SJCRH30 (cell line): Measurements from ENCODE around the gene MTMR4. TPM values are rescaled to one million over a fixed set of nuclear protein-coding genes. Genes with fewer than 3 reads are reported as not detected.
A peak's percentile ranks its signal among the peaks of the same experiment; 100 is the strongest.
"Not testable (repeated sequence)": the region's sequence is repeated elsewhere in the genome, so short reads cannot be mapped to it uniquely, and the experiment has no call there.

ENCODE experiments used
- DNase-seq, 2 experiments: peaks; one replicate each; pipeline ENCODE4 v3.0.0-alpha.2; 2015 to 2020
- H3K27ac ChIP-seq: fragments of 250-450 bp; sonication (Bioruptor Pico); 2 replicates; pipeline ENCODE4 v1.5.1; 2020; ENCODE audit warnings: mild to moderate bottlenecking, moderate library complexity
- H3K27me3 ChIP-seq: fragments of 250-450 bp; sonication (Bioruptor Pico); 2 replicates; pipeline ENCODE4 v1.5.1; 2020; ENCODE audit warnings: mild to moderate bottlenecking, moderate library complexity
- H3K36me3 ChIP-seq: fragments of 250-450 bp; sonication (Bioruptor Pico); 2 replicates; pipeline ENCODE4 v1.5.1; 2020; ENCODE audit warnings: mild to moderate bottlenecking, moderate library complexity
- H3K4me1 ChIP-seq: fragments of 250-450 bp; sonication (Bioruptor Pico); 2 replicates; pipeline ENCODE4 v1.5.1; 2020; ENCODE audit warnings: mild to moderate bottlenecking, moderate library complexity
- H3K4me3 ChIP-seq: fragments of 250-450 bp; sonication (Bioruptor Pico); 2 replicates; pipeline ENCODE4 v1.5.1; 2020; ENCODE audit warnings: mild to moderate bottlenecking, moderate library complexity
- H3K9me3 ChIP-seq: fragments of 250-450 bp; sonication (Bioruptor Pico); replicated peaks from 2 replicates; pipeline ENCODE4 v1.5.1; 2020; ENCODE audit warnings: mild to moderate bottlenecking, moderate library complexity
- total RNA-seq: library from RNA; depleted of rRNA; stranded (reverse); fragments of >200 nt; shearing (Covaris generic); gene quantifications from 2 replicates; pipeline ENCODE4 v1.2.3, GENCODE V29; 2014

MTMR4 gene
- total RNA-seq, 1 experiment from 2014 or later, result 42.2 TPM

DNA sequence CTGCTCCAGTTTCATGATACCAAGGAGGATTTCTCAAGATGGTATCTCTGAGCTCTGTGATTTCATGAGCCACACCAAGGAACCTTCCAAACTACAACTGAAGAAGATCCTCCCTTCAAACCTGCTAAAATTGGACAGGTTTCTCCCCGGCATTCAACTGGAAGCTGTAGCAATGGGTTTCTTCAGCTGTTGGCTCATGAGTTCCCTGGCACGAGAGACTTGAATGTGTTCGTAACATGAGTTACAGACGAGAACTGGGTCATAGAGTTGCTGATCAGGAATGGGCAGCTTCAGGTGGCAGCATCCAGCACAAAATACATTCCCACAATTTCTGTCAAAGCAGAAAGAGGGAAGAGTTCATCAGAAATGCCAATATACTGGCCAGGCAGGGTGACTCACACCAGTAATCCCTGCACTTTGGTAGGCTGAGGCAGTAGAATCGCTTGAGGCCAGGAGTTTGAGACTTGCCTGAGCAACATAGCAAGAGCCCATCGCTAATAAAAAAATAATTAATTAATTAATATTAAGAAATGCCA lies 22.9 kb downstream of the MTMR4 start:
- DNase-seq, result no peak
- H3K27ac ChIP-seq, result no peak overlapping the region
- H3K27me3 ChIP-seq, result no peaks in the 10 kb centered on the region
- no peak overlapping the region for H3K4me3 ChIP-seq
- H3K9me3 ChIP-seq, result 0 out of 2 replicates have a peak, but pooled peaks cover 4% of the 10 kb centered on the region
- H3K36me3 ChIP-seq, result peaks cover 61% of the 10 kb centered on the region
- H3K4me1 ChIP-seq, result no peaks in the 10 kb centered on the region

DNA sequence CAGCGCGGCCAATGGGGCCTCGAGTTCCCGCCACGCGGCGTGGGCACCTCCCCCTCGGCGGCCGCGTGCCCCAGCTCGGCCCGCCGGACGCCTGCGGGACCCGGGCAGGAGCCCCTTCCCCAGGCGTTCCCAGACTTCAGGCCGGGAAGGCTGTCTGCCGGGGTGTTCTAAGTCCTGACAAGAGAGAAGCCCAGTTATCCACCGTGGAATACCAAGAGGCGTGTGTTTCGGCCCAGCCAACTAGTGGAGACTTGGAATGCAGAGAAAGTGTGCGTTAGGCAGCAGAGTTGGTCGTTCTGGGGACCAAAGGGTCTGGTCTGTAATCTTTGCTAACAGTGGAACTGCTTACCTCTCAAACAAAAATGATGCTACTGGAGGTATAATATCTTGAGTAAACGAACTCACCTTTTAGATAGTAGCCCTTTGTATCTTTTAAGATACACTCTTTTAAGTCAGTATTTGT lies 26.0 kb downstream of the MTMR4 start:
- no peak overlapping the region for H3K27ac ChIP-seq
- H3K36me3 ChIP-seq, result peaks cover 40% of the 10 kb centered on the region
- 0 out of 2 replicates have a peak, but pooled peaks cover 4% of the 10 kb centered on the region for H3K9me3 ChIP-seq
- H3K27me3 ChIP-seq, result no peaks in the 10 kb centered on the region
- DNase-seq, result no peak
- no peaks in the 10 kb centered on the region for H3K4me1 ChIP-seq
- no peak overlapping the region for H3K4me3 ChIP-seq

GRCh38 chr17:58487589-58488427 lies 26.6 kb downstream of the MTMR4 start, which contains the start of gene HSF5:
Gene HSF5, minus strand, starts transcription at chr17:58488408. Its CDS starts 134 bp downstream, at chr17:58488274.
- no peak for DNase-seq

GRCh38 chr17:58484600-58484999 lies 29.8 kb downstream of the MTMR4 start:
- Histone ChIP-seq H3K4me1 (no peaks in the 10 kb centered on the region), H3K27me3 (no peaks in the 10 kb centered on the region), H3K4me3 (no peak overlapping the region), H3K36me3 (peaks cover 12% of the 10 kb centered on the region), H3K27ac (no peak overlapping the region), H3K9me3 (no peaks in the 10 kb centered on the region)
- no peak for DNase-seq

More at GRCh38 chr17:58487589-58488427, 26.6 kb downstream of the MTMR4 start, which contains the start of gene HSF5:
- Histone ChIP-seq H3K36me3 (peaks cover 33% of the 10 kb centered on the region), H3K4me1 (no peaks in the 10 kb centered on the region), H3K4me3 (no peak within 1 kb of the TSS), H3K9me3 (0 out of 2 replicates have a peak, but pooled peaks cover 4% of the 10 kb centered on the region), H3K27ac (no peak within 1 kb of the TSS), H3K27me3 (no peaks in the 10 kb centered on the region)

DNA sequence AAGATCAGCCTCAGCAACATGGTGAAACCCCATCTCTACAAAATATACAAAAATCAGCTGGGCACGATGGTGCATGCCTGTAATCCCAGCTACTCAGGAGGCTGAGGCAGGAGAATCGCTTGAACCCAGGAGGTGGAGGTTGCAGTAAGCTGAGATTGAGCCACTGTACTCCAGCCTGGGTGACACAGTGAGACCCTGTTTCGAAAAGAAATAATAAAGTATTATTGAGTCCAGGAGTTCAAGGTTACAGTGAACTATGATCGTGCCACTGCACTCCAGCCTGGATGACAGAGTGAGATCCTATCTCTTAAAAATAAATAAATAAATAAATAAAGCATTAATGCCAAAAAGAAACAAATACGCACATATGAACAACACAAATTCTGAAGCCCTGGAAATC lies 32.6 kb downstream of the MTMR4 start:
- DNase-seq, H3K27me3 ChIP-seq, H3K27ac ChIP-seq, H3K36me3 ChIP-seq, H3K4me1 ChIP-seq, H3K9me3 ChIP-seq, H3K4me3 ChIP-seq: not testable (repeated sequence)

GRCh38 chr17:58480090-58480489 lies 34.3 kb downstream of the MTMR4 start:
- no peaks in the 10 kb centered on the region for H3K36me3 ChIP-seq
- no peak for DNase-seq
- no peak overlapping the region for H3K27ac ChIP-seq
- no peaks in the 10 kb centered on the region for H3K4me1 ChIP-seq
- H3K4me3 ChIP-seq, result no peak overlapping the region
- H3K9me3 ChIP-seq, result no peaks in the 10 kb centered on the region
- H3K27me3 ChIP-seq, result no peaks in the 10 kb centered on the region

DNA sequence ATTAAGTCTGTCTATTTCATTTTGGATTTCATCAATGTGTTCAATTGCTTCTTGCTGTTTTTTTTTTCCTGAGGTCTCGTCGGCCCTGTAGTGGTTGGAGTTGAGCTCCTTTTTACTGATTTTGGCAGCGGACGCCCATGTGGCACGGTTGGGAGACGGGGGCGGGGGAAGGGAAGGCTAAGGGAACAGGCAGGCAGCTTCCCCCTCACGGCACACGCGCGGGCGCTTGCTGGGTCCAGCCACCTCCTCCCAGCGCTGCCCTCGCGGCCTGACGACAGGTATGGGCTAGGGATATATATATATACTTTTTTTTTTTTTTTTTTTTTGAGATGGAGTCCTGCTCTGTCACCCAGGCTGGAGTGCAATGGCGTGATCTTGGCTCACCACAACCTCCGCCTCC lies 37.6 kb downstream of the MTMR4 start:
- DNase-seq, result no peak
- no peak overlapping the region for H3K27ac ChIP-seq
- no peak overlapping the region for H3K4me3 ChIP-seq
- no peaks in the 10 kb centered on the region for H3K27me3 ChIP-seq
- H3K4me1 ChIP-seq, result no peaks in the 10 kb centered on the region
- H3K36me3 ChIP-seq, result no peaks in the 10 kb centered on the region
- H3K9me3 ChIP-seq, result no peaks in the 10 kb centered on the region

- Histone ChIP-seq H3K36me3 (no peaks in the 10 kb centered on the region), H3K27ac (no peak overlapping the region), H3K4me1 (no peaks in the 10 kb centered on the region), H3K27me3 (no peaks in the 10 kb centered on the region), H3K4me3 (no peak overlapping the region), H3K9me3 (no peaks in the 10 kb centered on the region)
- DNase-seq, result no peak
Observed at GRCh38 chr17:58475985-58476384, 38.5 kb downstream of the MTMR4 start.

DNA sequence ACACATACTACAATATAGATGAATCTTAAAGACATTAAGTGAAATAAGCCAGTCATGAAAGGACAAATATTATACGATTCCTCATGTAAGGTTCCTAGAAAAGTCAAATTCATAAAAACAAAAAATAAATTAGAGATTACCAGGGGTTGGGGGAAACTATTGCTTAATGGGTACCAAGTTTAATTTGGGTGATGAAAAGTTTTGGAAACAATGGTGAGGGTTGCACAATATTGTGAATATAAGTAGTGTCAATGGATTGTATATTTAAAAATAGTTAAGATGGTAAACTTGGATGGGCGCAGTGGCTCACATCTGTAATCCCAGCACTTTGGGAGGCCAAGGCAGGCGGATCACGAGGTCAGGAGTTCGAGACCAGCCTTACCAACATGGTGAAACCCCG lies 44.1 kb downstream of the MTMR4 start:
- DNase-seq, result no peak
- H3K27ac ChIP-seq, result no peak overlapping the region

DNA sequence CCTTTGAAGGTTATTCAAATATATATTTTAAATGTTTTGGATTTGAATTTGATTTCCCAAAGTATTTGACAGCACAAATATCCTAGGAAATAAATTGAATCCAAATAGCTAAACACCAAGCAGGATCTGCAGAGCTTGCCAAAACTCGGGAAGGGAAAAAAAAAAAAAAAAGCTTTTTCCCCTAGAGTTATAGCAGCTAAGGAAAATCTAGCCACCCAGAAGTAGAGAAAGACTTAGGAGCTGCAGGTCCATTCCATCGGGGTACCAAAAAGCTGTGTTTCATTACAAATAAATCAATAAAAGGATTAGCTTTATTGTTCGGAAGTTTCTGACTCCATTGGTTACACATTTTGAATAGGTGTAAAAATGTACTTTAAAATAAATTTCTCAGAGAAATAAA lies 45.5 kb downstream of the MTMR4 start:
- Histone ChIP-seq H3K4me3 (no peak overlapping the region), H3K27me3 (peaks cover 4% of the 10 kb centered on the region; the same call in 1 of the 2 replicates)
- DNase-seq, result no peak

More for the DNA sequence above, 44.1 kb downstream of the MTMR4 start:
- Histone ChIP-seq H3K27me3 (peaks cover 4% of the 10 kb centered on the region; the same call in 1 of the 2 replicates), H3K4me3 (no peak overlapping the region), H3K4me1 (no peaks in the 10 kb centered on the region), H3K9me3 (no peaks in the 10 kb centered on the region), H3K36me3 (no peaks in the 10 kb centered on the region)

GRCh38 chr17:58455491-58455890 lies 58.9 kb downstream of the MTMR4 start:
- Histone ChIP-seq H3K4me1 (no peaks in the 10 kb centered on the region), H3K27me3 (no peaks in the 10 kb centered on the region), H3K27ac (no peak overlapping the region), H3K4me3 (no peak overlapping the region), H3K9me3 (no peaks in the 10 kb centered on the region), H3K36me3 (no peaks in the 10 kb centered on the region)
- DNase-seq, result no peak

More for the DNA sequence above, 45.5 kb downstream of the MTMR4 start:
- Histone ChIP-seq H3K27ac (no peak overlapping the region), H3K4me1 (no peaks in the 10 kb centered on the region), H3K9me3 (no peaks in the 10 kb centered on the region), H3K36me3 (no peaks in the 10 kb centered on the region)

DNA sequence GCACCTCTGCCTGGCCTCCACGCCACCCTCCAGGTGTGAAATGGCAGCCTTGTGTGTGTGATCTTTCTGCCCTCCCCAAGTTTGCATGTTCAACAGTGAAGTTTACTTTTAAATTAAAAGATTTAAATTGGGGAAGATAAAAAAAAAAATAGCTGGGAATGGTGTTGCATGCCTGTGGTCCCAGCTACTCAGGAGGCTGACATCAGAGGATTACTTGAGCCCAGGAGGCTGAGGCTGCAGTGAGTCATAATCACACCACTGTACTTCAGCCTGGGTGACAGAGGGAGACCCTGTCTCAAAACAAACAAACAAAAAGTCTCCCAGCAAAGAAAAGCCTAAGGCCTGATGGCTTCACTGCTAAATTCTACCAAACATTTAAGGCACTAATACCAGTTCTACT lies 61.7 kb downstream of the MTMR4 start:
- DNase-seq, result peak; percentile 5 to 10
- no peaks in the 10 kb centered on the region for H3K27me3 ChIP-seq
- H3K9me3 ChIP-seq, result no peaks in the 10 kb centered on the region
- no peak overlapping the region for H3K4me3 ChIP-seq
- H3K36me3 ChIP-seq, result no peaks in the 10 kb centered on the region
- H3K4me1 ChIP-seq, result no peaks in the 10 kb centered on the region
- H3K27ac ChIP-seq, result no peak overlapping the region

- Histone ChIP-seq H3K27ac (no peak overlapping the region), H3K27me3 (0 out of 2 replicates have a peak, but pooled peaks cover 2% of the 10 kb centered on the region), H3K4me1 (no peaks in the 10 kb centered on the region), H3K4me3 (no peak overlapping the region), H3K36me3 (no peaks in the 10 kb centered on the region), H3K9me3 (no peaks in the 10 kb centered on the region)
- DNase-seq, result peak; percentile 71 to 84
Observed at GRCh38 chr17:58447039-58447975, 67.1 kb downstream of the MTMR4 start.

DNA sequence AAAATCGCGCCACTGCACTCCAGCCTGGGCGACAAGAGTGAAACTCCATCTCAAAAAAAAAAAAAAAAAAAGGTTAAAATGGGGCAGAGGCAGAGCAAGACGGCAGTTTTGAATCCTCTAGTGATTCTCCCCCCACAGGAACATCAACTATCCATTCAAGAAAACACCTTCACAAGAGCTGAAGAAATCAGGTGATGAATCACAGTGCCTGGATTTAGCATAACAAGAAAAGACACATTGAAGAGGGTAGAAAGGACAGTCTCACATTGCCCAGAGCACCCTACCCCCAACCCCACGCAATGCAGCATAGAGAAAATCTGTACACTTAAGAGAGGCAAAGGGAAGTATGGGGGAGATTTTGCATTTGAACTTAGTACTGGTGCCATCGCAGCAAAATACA lies 68.4 kb downstream of the MTMR4 start:
- Histone ChIP-seq H3K4me1 (no peaks in the 10 kb centered on the region), H3K9me3 (no peaks in the 10 kb centered on the region), H3K4me3 (no peak overlapping the region), H3K27ac (no peak overlapping the region), H3K36me3 (no peaks in the 10 kb centered on the region), H3K27me3 (peaks cover 2% of the 10 kb centered on the region; the same call in 1 of the 2 replicates)
- no peak for DNase-seq
